PC-9 (cell line): ENCODE results near the gene DPYSL3. TPM values are rescaled to one million over a fixed set of nuclear protein-coding genes. Genes with fewer than 3 reads are reported as not detected.

Source experiments
- BruUV-seq: library from RNA; stranded (reverse); fragments of 400-500 nt; replicated peaks from 2 replicates; lab custom pipeline; 2021; lab: Mats Ljungman, UMichigan
- CTCF ChIA-PET: fragments of 300-600 bp; sonication (Branson Sonifier 250); formaldehyde crosslinking; loops from one replicate; lab custom pipeline; 2022; ENCODE audit warnings: antibody characterized with exemption; lab: Charles Lee
- POLR2A ChIA-PET: fragments of 300-600 bp; sonication (Branson Sonifier 250); formaldehyde crosslinking; loops from one replicate; lab custom pipeline; 2022; ENCODE audit warnings: antibody characterized with exemption; ENCODE audit not compliant: unreplicated experiment; lab: Charles Lee
- DNase-seq, 2 experiments: peaks; one replicate each; pipeline versions ENCODE4 v3.0.0 to v3.0.0-alpha.2; 2015 to 2022; ENCODE audit warnings: mixed read lengths in 1 of 2
- H2AFZ ChIP-seq: fragments of 200-600 bp; sonication (generic); 2 replicates; pipeline ENCODE4 v1.8.1; 2017; ENCODE audit warnings: antibody characterized with exemption
- H3F3A ChIP-seq: fragments of 200-600 bp; sonication (generic); 2 replicates; pipeline ENCODE4 v1.8.1; 2017; ENCODE audit warnings: antibody characterized with exemption, mild to moderate bottlenecking, low read depth; ENCODE audit not compliant: insufficient read depth
- H3K27ac ChIP-seq: fragments of 200-600 bp; sonication (generic); 2 replicates; pipeline ENCODE4 v1.6.1; 2016; ENCODE audit warnings: mixed run types
- H3K27me3 ChIP-seq: fragments of 200-600 bp; sonication (generic); 2 replicates; pipeline ENCODE4 v1.6.1; 2016; ENCODE audit warnings: low read depth, mixed run types; ENCODE audit not compliant: insufficient read depth
- H3K36me3 ChIP-seq: fragments of 200-600 bp; sonication (generic); 2 replicates; pipeline ENCODE4 v1.6.1; 2016; ENCODE audit warnings: low read depth, mixed run types
- H3K4me1 ChIP-seq: fragments of 200-600 bp; sonication (generic); replicated peaks from 2 replicates; pipeline ENCODE4 v1.6.1; 2016; ENCODE audit warnings: mixed run types; ENCODE audit not compliant: insufficient read depth
- H3K4me2 ChIP-seq: fragments of 200-600 bp; sonication (generic); 2 replicates; pipeline ENCODE4 v1.6.1; 2017; ENCODE audit warnings: mixed run types
- H3K4me3 ChIP-seq: fragments of 200-600 bp; sonication (generic); 2 replicates; pipeline ENCODE4 v1.6.1; 2016; ENCODE audit warnings: mixed run types
- H3K79me2 ChIP-seq: fragments of 200-600 bp; sonication (generic); 2 replicates; pipeline ENCODE4 v1.6.1; 2017; ENCODE audit warnings: low read depth, mixed run types
- H3K9me2 ChIP-seq: fragments of 200-600 bp; sonication (generic); 2 replicates; pipeline ENCODE4 v1.8.1; 2017; ENCODE audit warnings: mild to moderate bottlenecking; ENCODE audit not compliant: insufficient read depth
- H3K9me3 ChIP-seq: fragments of 200-600 bp; sonication (generic); 2 replicates; pipeline ENCODE4 v1.8.1; 2016; ENCODE audit warnings: low read depth; ENCODE audit not compliant: insufficient read depth
- H4K20me1 ChIP-seq: fragments of 200-600 bp; sonication (generic); 2 replicates; pipeline ENCODE4 v1.8.1; 2017; ENCODE audit not compliant: insufficient read depth
- EZH2 ChIP-seq: fragments of 200-600 bp; sonication (generic); IDR thresholded peaks from 2 replicates; pipeline ENCODE4 v1.8.0; 2017; ENCODE audit warnings: antibody characterized with exemption, low read depth
- intact Hi-C: fragments of 100-400 bp; cut with micrococcal nuclease; formaldehyde crosslinking; loops from one replicate; pipeline ENCODE4 v1.10.0; 2022; ENCODE audit not compliant: unreplicated experiment
- total RNA-seq: library from RNA; stranded (reverse); gene quantifications from 2 replicates; pipeline ENCODE4 v1.2.3, GENCODE V29; 2021
- TF ChIP-seq, protein P1 (sequence below): fragments of 200-600 bp; sonication (generic); conservative IDR thresholded peaks from 2 replicates; pipeline ENCODE4 v1.6.1; 2017; ENCODE audit warnings: mixed run types, antibody characterized with exemption, mild to moderate bottlenecking, moderate library complexity

Gene DPYSL3
- total RNA-seq, 1 experiment from 2014 or later: 1.3 TPM

DNA sequence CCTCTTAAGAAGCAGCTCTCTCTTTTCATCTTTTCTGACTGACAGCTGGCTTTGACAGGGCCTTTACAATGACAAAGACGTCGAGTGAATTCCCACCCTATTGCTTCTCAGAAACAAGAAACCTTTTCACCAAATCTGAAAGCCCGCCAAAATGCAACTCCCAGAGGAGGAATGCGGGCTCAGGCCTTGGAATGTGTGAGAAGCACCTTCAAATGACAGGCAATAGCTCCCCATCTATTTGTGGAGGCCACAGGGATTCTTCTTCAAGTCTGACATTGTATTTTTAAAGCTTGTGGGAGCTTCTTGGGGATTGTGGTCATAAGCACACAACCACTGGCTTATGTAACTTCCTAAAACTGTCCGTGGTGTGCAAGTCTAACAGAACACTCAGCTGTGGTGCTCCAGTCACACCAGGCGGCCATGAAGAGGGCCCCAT lies 72.7 kb downstream of the DPYSL3 start:
- TF ChIP-seq, protein P1, sequence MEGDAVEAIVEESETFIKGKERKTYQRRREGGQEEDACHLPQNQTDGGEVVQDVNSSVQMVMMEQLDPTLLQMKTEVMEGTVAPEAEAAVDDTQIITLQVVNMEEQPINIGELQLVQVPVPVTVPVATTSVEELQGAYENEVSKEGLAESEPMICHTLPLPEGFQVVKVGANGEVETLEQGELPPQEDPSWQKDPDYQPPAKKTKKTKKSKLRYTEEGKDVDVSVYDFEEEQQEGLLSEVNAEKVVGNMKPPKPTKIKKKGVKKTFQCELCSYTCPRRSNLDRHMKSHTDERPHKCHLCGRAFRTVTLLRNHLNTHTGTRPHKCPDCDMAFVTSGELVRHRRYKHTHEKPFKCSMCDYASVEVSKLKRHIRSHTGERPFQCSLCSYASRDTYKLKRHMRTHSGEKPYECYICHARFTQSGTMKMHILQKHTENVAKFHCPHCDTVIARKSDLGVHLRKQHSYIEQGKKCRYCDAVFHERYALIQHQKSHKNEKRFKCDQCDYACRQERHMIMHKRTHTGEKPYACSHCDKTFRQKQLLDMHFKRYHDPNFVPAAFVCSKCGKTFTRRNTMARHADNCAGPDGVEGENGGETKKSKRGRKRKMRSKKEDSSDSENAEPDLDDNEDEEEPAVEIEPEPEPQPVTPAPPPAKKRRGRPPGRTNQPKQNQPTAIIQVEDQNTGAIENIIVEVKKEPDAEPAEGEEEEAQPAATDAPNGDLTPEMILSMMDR: no peak
- TF ChIP-seq EZH2: no peak
- Histone ChIP-seq H3K79me2 (no peaks in the 10 kb centered on the region), H3K4me1 (no peaks in the 10 kb centered on the region), H3K9me3 (no peaks in the 10 kb centered on the region), H3K27ac (no peak overlapping the region), H3K4me3 (no peak overlapping the region), H3K4me2 (no peak overlapping the region), H2AFZ (no peak overlapping the region), H3K9me2 (no peaks in the 10 kb centered on the region), H3F3A (no peaks in the 10 kb centered on the region), H3K27me3 (peaks cover 75% of the 10 kb centered on the region), H4K20me1 (no peaks in the 10 kb centered on the region), H3K36me3 (no peaks in the 10 kb centered on the region)
- intact Hi-C loops: no loop called here
- no TSS peak for BruUV-seq
- DNase-seq: no peak
- ChIA-PET POLR2A (interaction anchor here (0.5 kb wide), 1 partner anchor 81 kb away, joined by 3 read pairs; no protein-coding TSS in a partner anchor), CTCF (no interaction called here)

DNA sequence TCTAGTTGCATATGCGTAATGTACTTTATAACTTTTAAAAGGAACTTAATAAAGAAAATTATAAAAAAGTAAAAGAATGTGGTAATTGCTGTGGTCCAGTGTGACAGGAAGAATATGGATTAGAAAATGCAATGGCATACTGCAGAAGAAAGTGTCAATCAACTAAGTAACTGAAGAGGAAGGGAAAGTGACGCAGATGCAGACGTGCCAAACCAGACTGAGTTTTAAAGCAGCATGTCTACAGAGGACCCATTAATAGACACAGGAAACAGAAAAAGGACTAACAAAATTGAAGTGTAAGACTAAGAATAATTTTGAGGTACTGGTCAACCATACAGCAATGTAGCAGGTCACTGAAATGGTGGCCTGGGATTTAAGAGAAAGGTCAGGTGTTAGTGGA lies 73.3 kb downstream of the DPYSL3 start:
- no peaks in the 10 kb centered on the region for H3K9me3 ChIP-seq
- H2AFZ ChIP-seq: no peak overlapping the region
- no peaks in the 10 kb centered on the region for H3F3A ChIP-seq
- CTCF ChIA-PET: no interaction called here
- BruUV-seq: no TSS peak
- no peak overlapping the region for H3K27ac ChIP-seq
- H4K20me1 ChIP-seq: no peaks in the 10 kb centered on the region
- POLR2A ChIA-PET: interaction anchor here (0.5 kb wide), 1 partner anchor 81 kb away, joined by 3 read pairs; no protein-coding TSS in a partner anchor
- DNase-seq: no peak
- no peaks in the 10 kb centered on the region for H3K36me3 ChIP-seq
- TF ChIP-seq, protein P1: no peak
- no peak for TF ChIP-seq EZH2
- H3K4me1 ChIP-seq: no peaks in the 10 kb centered on the region
- no peak overlapping the region for H3K4me3 ChIP-seq
- no peaks in the 10 kb centered on the region for H3K9me2 ChIP-seq
- peaks cover 76% of the 10 kb centered on the region for H3K27me3 ChIP-seq
- intact Hi-C loops: no loop called here
- H3K79me2 ChIP-seq: no peaks in the 10 kb centered on the region
- no peak overlapping the region for H3K4me2 ChIP-seq

DNA sequence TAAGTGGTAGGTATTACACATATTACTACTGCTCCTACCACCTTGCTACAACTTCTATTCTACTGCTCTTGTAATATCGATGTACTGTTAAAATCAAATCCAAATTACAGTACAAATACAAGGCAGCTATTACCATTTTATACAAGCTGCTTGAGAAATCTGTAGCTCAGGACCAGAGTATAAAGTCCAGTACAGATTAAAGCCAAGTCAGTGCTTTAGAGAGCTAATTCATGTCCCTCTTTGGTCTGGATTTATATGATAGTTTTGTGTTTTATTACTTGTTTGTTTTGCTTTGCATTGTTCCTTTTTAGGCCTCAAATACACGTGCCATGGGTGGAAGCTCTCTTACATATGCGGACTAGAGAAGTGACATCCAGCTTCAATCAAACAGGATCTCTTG lies 75.8 kb downstream of the DPYSL3 start:
- CTCF ChIA-PET: no interaction called here
- Histone ChIP-seq H3K4me3 (no peak overlapping the region), H3K79me2 (no peaks in the 10 kb centered on the region), H2AFZ (no peak overlapping the region), H3K4me1 (no peaks in the 10 kb centered on the region), H4K20me1 (no peaks in the 10 kb centered on the region), H3K27me3 (peaks cover 79% of the 10 kb centered on the region), H3K36me3 (no peaks in the 10 kb centered on the region), H3K9me2 (no peaks in the 10 kb centered on the region), H3K27ac (no peak overlapping the region), H3K9me3 (no peaks in the 10 kb centered on the region), H3K4me2 (no peak overlapping the region), H3F3A (no peaks in the 10 kb centered on the region)
- DNase-seq: no peak
- no TSS peak for BruUV-seq
- no peak for TF ChIP-seq EZH2
- TF ChIP-seq, protein P1: no peak
- intact Hi-C loops: no loop called here
- POLR2A ChIA-PET: no interaction called here
